Natural killer cell treated with Interleukin-12 subunit alpha and Interleukin-12 subunit beta and Interleukin-15 and Interleukin-18, amount 100 ng/mL, for 72 hours (primary cell): ENCODE results near the gene LSAMP. TPM values are rescaled to one million over a fixed set of nuclear protein-coding genes. Genes with fewer than 3 reads are reported as not detected.

Experiments
- ATAC-seq, 2 donors: fragments of 150-1000 bp; cut with Tn5 transposase in 1 of 2; sonication (Bioruptor Pico), chemical (Tn5 transposase) in 1 of 2; 2 replicates each; pipeline ENCODE4 v1.10.0; 2021
- DNase-seq: peaks from one replicate; pipeline ENCODE4 v3.0.0; 2022; ENCODE audit warnings: low spot score
- H3K27ac Mint-ChIP-seq, 2 donors: 1 replicate in 1 of 2; 2 replicates in 1 of 2; pipeline ENCODE4 v1.8.0; 2022; ENCODE audit warnings: mixed read lengths in 2 of 2, mild to moderate bottlenecking in 1 of 2, moderate library complexity in 1 of 2
- H3K27me3 Mint-ChIP-seq, 2 donors: 1 replicate in 1 of 2; 2 replicates in 1 of 2; pipeline ENCODE4 v1.8.0; 2022; ENCODE audit warnings: mixed read lengths in 2 of 2
- H3K36me3 Mint-ChIP-seq: one replicate; pipeline ENCODE4 v1.8.0; 2022; ENCODE audit warnings: mixed read lengths
- H3K4me1 Mint-ChIP-seq, 2 donors: 1 replicate in 1 of 2; 2 replicates in 1 of 2; pipeline ENCODE4 v1.8.0; 2022; ENCODE audit warnings: low read depth in 2 of 2, mixed read lengths in 2 of 2, mild to moderate bottlenecking in 1 of 2
- H3K4me3 Mint-ChIP-seq: one replicate; pipeline ENCODE4 v1.8.0; 2022; ENCODE audit warnings: mixed read lengths
- H3K9me3 Mint-ChIP-seq: 2 replicates; pipeline ENCODE4 v1.8.0; 2022; ENCODE audit warnings: mixed read lengths
- total RNA-seq, 2 donors: library from RNA; stranded (reverse); gene quantifications; one replicate each; pipeline ENCODE4 v1.2.3, GENCODE V29; 2022

LSAMP gene
- total RNA-seq, 2 donors from 2014 or later, result not detected

GRCh38 chr3:116367761-116368395 is 77.4 kb downstream of the LSAMP start:
- Mint-ChIP-seq H3K4me1 (no peaks in the 10 kb centered on the region), H3K27ac (no peak overlapping the region), H3K9me3 (peaks cover 4% of the 10 kb centered on the region), H3K27me3 (no peaks in the 10 kb centered on the region), H3K36me3 (peaks cover 6% of the 10 kb centered on the region), H3K4me3 (no peak overlapping the region)
- ATAC-seq (no peak), DNase-seq (no peak)

- Mint-ChIP-seq H3K4me1 (no peaks in the 10 kb centered on the region), H3K36me3 (no peaks in the 10 kb centered on the region), H3K27ac (no peak overlapping the region), H3K4me3 (no peak overlapping the region), H3K9me3 (peaks cover 12% of the 10 kb centered on the region), H3K27me3 (no peaks in the 10 kb centered on the region)
- DNase-seq (no peak), ATAC-seq (no peak)
Observed at GRCh38 chr3:116356056-116356455, 89.2 kb downstream of the LSAMP start.

- no peaks in the 10 kb centered on the region for H3K4me1 Mint-ChIP-seq
- no peaks in the 10 kb centered on the region for H3K27me3 Mint-ChIP-seq
- H3K36me3 Mint-ChIP-seq, result no peaks in the 10 kb centered on the region
- DNase-seq, result no peak
- peaks cover 13% of the 10 kb centered on the region for H3K9me3 Mint-ChIP-seq
- no peak overlapping the region for H3K27ac Mint-ChIP-seq
- no peak for ATAC-seq
- no peak overlapping the region for H3K4me3 Mint-ChIP-seq
Observed at GRCh38 chr3:116354382-116354781, 90.9 kb downstream of the LSAMP start.

- H3K36me3 Mint-ChIP-seq, result no peaks in the 10 kb centered on the region
- no peaks in the 10 kb centered on the region for H3K27me3 Mint-ChIP-seq
- H3K9me3 Mint-ChIP-seq, result peaks cover 13% of the 10 kb centered on the region
- no peaks in the 10 kb centered on the region for H3K4me1 Mint-ChIP-seq
- no peak overlapping the region for H3K27ac Mint-ChIP-seq
- DNase-seq, result no peak
- H3K4me3 Mint-ChIP-seq, result no peak overlapping the region
- no peak for ATAC-seq
Observed at GRCh38 chr3:116350119-116350733, 95.1 kb downstream of the LSAMP start.

- H3K27ac Mint-ChIP-seq, result no peak overlapping the region
- DNase-seq (no peak), ATAC-seq (no peak)
- H3K9me3 Mint-ChIP-seq, result peaks cover 16% of the 10 kb centered on the region
- H3K27me3 Mint-ChIP-seq, result no peaks in the 10 kb centered on the region
- H3K4me1 Mint-ChIP-seq, result no peaks in the 10 kb centered on the region
- no peak overlapping the region for H3K4me3 Mint-ChIP-seq
- H3K36me3 Mint-ChIP-seq, result no peaks in the 10 kb centered on the region
Observed at GRCh38 chr3:116348216-116348615, 97.1 kb downstream of the LSAMP start.

- H3K27ac Mint-ChIP-seq, result no peak overlapping the region
- ATAC-seq (no peak), DNase-seq (no peak)
- peaks cover 30% of the 10 kb centered on the region for H3K9me3 Mint-ChIP-seq
- H3K4me3 Mint-ChIP-seq, result no peak overlapping the region
- no peaks in the 10 kb centered on the region for H3K36me3 Mint-ChIP-seq
- no peaks in the 10 kb centered on the region for H3K4me1 Mint-ChIP-seq
- H3K27me3 Mint-ChIP-seq, result no peaks in the 10 kb centered on the region
Observed at GRCh38 chr3:116342499-116342898, 102.8 kb downstream of the LSAMP start.

GRCh38 chr3:116341899-116342298 is 103.4 kb downstream of the LSAMP start:
- ATAC-seq (no peak), DNase-seq (no peak)
- no peaks in the 10 kb centered on the region for H3K36me3 Mint-ChIP-seq
- H3K27me3 Mint-ChIP-seq, result no peaks in the 10 kb centered on the region
- peaks cover 27% of the 10 kb centered on the region for H3K9me3 Mint-ChIP-seq
- H3K4me3 Mint-ChIP-seq, result no peak overlapping the region
- H3K27ac Mint-ChIP-seq, result no peak overlapping the region
- H3K4me1 Mint-ChIP-seq, result no peaks in the 10 kb centered on the region

GRCh38 chr3:116341381-116341780 is 103.9 kb downstream of the LSAMP start:
- H3K27ac Mint-ChIP-seq, result no peak overlapping the region
- no peaks in the 10 kb centered on the region for H3K4me1 Mint-ChIP-seq
- H3K36me3 Mint-ChIP-seq, result no peaks in the 10 kb centered on the region

GRCh38 chr3:116340680-116341216 is 104.5 kb downstream of the LSAMP start:
- no peak for ATAC-seq
- no peak for DNase-seq
- H3K4me3 Mint-ChIP-seq, result no peak overlapping the region
- H3K27me3 Mint-ChIP-seq, result no peaks in the 10 kb centered on the region
- H3K27ac Mint-ChIP-seq, result no peak overlapping the region
- H3K9me3 Mint-ChIP-seq, result peaks cover 27% of the 10 kb centered on the region
- H3K4me1 Mint-ChIP-seq, result no peaks in the 10 kb centered on the region
- H3K36me3 Mint-ChIP-seq, result no peaks in the 10 kb centered on the region

More at GRCh38 chr3:116341381-116341780, 103.9 kb downstream of the LSAMP start:
- Mint-ChIP-seq H3K27me3 (no peaks in the 10 kb centered on the region), H3K4me3 (no peak overlapping the region), H3K9me3 (peaks cover 27% of the 10 kb centered on the region)
- no peak for ATAC-seq
- DNase-seq, result no peak

GRCh38 chr3:116339441-116340028 is 105.8 kb downstream of the LSAMP start:
- Mint-ChIP-seq H3K4me3 (no peak overlapping the region), H3K9me3 (peaks cover 29% of the 10 kb centered on the region), H3K4me1 (no peaks in the 10 kb centered on the region), H3K27me3 (no peaks in the 10 kb centered on the region), H3K36me3 (no peaks in the 10 kb centered on the region), H3K27ac (no peak overlapping the region)
- ATAC-seq (no peak), DNase-seq (no peak)

GRCh38 chr3:116338713-116339112 is 106.6 kb downstream of the LSAMP start:
- ATAC-seq, result no peak
- Mint-ChIP-seq H3K36me3 (no peaks in the 10 kb centered on the region), H3K4me3 (no peak overlapping the region), H3K27me3 (no peaks in the 10 kb centered on the region), H3K9me3 (peaks cover 24% of the 10 kb centered on the region), H3K4me1 (no peaks in the 10 kb centered on the region), H3K27ac (no peak overlapping the region)
- no peak for DNase-seq

GRCh38 chr3:116337229-116337628 is 108.1 kb downstream of the LSAMP start:
- Mint-ChIP-seq H3K36me3 (no peaks in the 10 kb centered on the region), H3K4me1 (no peaks in the 10 kb centered on the region), H3K27ac (no peak overlapping the region), H3K9me3 (peaks cover 19% of the 10 kb centered on the region), H3K27me3 (no peaks in the 10 kb centered on the region), H3K4me3 (no peak overlapping the region)
- ATAC-seq (no peak), DNase-seq (no peak)

GRCh38 chr3:116331380-116331779 is 113.9 kb downstream of the LSAMP start:
- H3K4me1 Mint-ChIP-seq, result no peaks in the 10 kb centered on the region
- no peak overlapping the region for H3K27ac Mint-ChIP-seq
- no peak for ATAC-seq
- peaks cover 5% of the 10 kb centered on the region for H3K36me3 Mint-ChIP-seq
- no peak overlapping the region for H3K4me3 Mint-ChIP-seq
- DNase-seq, result no peak
- H3K27me3 Mint-ChIP-seq, result no peaks in the 10 kb centered on the region
- peaks cover 13% of the 10 kb centered on the region for H3K9me3 Mint-ChIP-seq

- Mint-ChIP-seq H3K4me3 (no peak overlapping the region), H3K9me3 (peaks cover 10% of the 10 kb centered on the region), H3K27me3 (no peaks in the 10 kb centered on the region), H3K4me1 (no peaks in the 10 kb centered on the region), H3K27ac (no peak overlapping the region), H3K36me3 (no peaks in the 10 kb centered on the region)
- ATAC-seq, result no peak
- no peak for DNase-seq
Observed at GRCh38 chr3:116322750-116323375, 122.4 kb downstream of the LSAMP start.
